Choroid plexus epithelial cell (primary cell): ENCODE measurements around the gene SELENOS.

Experiments used
- DNase-seq: peaks from one replicate; pipeline ENCODE4 v3.0.0-alpha.2; 2010; ENCODE audit warnings: low read depth
- H3K4me3 ChIP-seq: 2 replicates; pipeline ENCODE4 v1.5.1; 2011; ENCODE audit warnings: low read depth, mild to moderate bottlenecking, control low read depth, low read length, moderate library complexity
- CTCF ChIP-seq: conservative IDR thresholded peaks from 2 replicates; pipeline ENCODE4 v1.5.1; 2011; ENCODE audit warnings: low read depth, mild to moderate bottlenecking, control low read depth, inconsistent platforms, low read length, moderate library complexity

SELENOS gene

DNA sequence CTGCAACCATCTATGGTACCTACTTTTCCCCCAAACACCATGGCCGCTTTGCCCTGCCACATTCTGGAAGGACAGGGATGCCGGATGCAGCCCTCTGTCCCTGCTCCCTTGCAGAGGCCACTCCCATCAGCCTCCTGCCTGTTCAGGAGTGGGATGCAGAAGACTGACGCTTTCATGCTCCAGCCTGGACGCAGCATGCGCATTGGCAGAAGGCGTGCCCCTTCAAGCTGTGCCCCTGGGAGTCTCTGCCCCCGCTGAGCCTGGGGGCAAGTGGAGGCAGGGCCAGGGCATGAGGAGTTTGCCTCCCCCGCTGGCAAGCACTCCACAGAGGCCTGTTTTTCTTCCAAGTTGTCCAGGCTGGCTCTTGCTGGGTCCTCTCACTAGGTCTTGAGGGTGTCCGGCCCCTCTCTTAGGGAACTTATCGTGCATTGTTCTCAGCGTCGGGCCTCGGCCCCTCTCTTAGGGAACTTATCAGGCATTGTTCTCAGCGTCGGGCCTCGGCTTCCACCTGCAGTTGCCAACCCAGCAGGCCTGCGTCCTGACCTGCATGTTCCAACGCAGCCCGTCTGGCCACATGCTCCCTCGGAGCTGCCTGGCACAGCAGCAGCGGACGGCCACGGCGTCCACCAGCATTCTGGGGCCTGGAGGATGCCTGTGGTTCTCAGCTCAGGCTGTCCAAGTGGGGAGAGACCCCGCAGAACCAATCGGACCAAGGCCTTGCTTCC, 32.3 kb upstream of the SELENOS start:
- DNase-seq: no peak
- TF ChIP-seq CTCF: no peak
- H3K4me3 ChIP-seq: no peak overlapping the region

- DNase-seq: no peak
- TF ChIP-seq CTCF: no peak
- no peak overlapping the region for H3K4me3 ChIP-seq
These were observed 31.5 kb upstream of the SELENOS start for GRCh38 chr15:101308604-101309435.

- no peak for TF ChIP-seq CTCF
- no peak overlapping the region for H3K4me3 ChIP-seq
- no peak for DNase-seq
These were observed 30.8 kb upstream of the SELENOS start for GRCh38 chr15:101307897-101308603.

DNA sequence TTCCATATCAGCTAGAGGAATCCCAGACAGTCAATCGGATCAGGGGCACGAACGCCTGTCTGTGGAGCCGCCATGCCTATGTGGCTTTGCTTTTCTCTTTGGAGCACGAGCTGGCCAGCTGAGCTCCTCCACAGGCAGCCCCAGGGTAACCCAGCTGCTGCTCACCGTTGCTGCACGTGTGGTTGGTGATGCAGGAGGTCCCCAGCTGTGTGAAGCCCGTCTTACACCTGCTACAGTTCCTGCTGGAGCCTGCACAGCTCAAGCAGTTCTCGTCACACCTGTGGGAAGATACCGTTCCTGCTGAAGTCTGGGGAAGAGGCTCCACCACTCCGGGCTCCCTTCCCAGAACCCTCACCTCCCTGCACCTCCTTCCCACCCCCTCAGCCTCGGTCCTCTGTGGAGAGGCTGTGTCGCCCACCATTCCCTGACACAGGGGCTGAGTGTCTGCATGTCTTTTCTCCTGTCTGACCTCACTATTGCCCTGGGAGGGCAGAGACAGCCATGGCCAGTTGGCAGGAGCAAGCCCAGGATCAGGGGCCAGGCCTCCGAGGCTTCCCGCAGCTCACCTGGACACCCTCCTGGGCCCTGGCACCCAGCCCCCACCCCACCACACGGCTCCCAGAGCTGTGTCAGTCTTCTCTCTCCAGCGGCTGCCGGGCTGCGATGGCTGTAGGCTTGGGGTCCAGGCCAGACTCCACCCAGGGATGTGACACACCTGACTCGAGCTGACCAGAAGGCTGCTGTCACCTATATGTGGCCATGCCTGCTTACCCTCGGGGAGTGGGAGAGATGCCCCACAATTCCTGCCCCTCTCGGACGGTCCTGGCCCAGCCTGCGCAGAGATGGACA, 30.0 kb upstream of the SELENOS start:
- TF ChIP-seq CTCF: no peak
- H3K4me3 ChIP-seq: no peak overlapping the region
- no peak for DNase-seq

- no peak for TF ChIP-seq CTCF
These were observed 29.2 kb upstream of the SELENOS start for GRCh38 chr15:101306341-101307047.

DNA sequence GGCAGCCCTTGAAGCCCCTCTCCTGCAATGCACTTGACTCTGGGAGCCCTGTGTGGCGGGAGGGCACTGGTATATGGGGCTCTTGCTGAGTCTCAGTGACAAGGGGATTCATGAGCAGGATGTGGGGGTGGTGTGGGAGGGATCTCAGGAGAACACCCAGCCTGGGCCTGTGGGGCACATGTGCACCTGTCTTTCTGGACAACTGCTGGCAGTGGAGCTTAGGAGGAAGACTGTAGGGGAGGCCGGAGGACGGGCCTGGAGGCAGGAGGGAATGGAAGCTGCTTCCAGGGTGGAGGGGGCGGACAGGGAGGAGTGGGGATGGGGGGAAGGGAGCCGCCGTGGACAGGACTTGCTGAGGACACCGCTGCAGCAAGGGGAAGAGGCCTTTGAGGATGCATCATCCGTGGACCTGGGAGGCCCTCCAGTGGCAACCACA, 28.6 kb upstream of the SELENOS start:
- no peak for DNase-seq
- TF ChIP-seq CTCF: no peak
- H3K4me3 ChIP-seq: no peak overlapping the region

More at GRCh38 chr15:101306341-101307047, 29.2 kb upstream of the SELENOS start:
- no peak for DNase-seq
- H3K4me3 ChIP-seq: no peak overlapping the region
